Body of pancreas (tissue), 4 donors: Measurements from ENCODE around the gene CREBL2. TPM values are rescaled to one million over a fixed set of nuclear protein-coding genes. Genes with fewer than 3 reads are reported as not detected.

Experiments used
- ATAC-seq: fragments of 150-250 bp; one replicate; pipeline ENCODE4 v1.9.1; 2016
- DNase-seq, 4 donors: peaks; one replicate each; pipeline ENCODE4 v3.0.0-alpha.2; 2019
- H3K27ac ChIP-seq, 4 donors: fragments of 200-600 bp; sonication (generic); 1 replicate in 3 of 4; 2 replicates in 1 of 4; pipeline versions ENCODE4 v1.5.1 to v1.6.1; 2016 to 2019; ENCODE audit warnings: mild to moderate bottlenecking in 1 of 4, mixed read lengths in 1 of 4, moderate library complexity in 1 of 4
- H3K27me3 ChIP-seq, 2 donors: fragments of 200-600 bp; sonication (generic); one replicate each; pipeline ENCODE4 v1.6.0; 2016; ENCODE audit warnings: mild to moderate bottlenecking in 1 of 2
- H3K36me3 ChIP-seq, 2 donors: fragments of 200-600 bp; sonication (generic); replicated peaks in 1 of 2; 2 replicates each; pipeline ENCODE4 v1.5.1; 2016; ENCODE audit warnings: low read depth in 2 of 2; ENCODE audit not compliant: insufficient read depth in 1 of 2
- H3K4me1 ChIP-seq: fragments of 200-600 bp; sonication (generic); one replicate; pipeline ENCODE4 v1.6.0; 2016
- H3K4me3 ChIP-seq, 2 donors: fragments of 200-600 bp; sonication (generic); 1 replicate in 1 of 2; 2 replicates in 1 of 2; pipeline ENCODE4 v1.5.1; 2016 to 2019
- H3K9me3 ChIP-seq, 3 donors: fragments of 200-600 bp; sonication (generic); 1 replicate in 2 of 3; 2 replicates in 1 of 3; pipeline ENCODE4 v1.5.1; 2016
- POLR2A ChIP-seq, 3 donors: fragments of 450-650 bp; IDR thresholded peaks; one replicate each; pipeline ENCODE4 v1.6.1; 2016; ENCODE audit warnings: antibody characterized with exemption in 3 of 3, mild to moderate bottlenecking in 2 of 3
- WGBS, 2 donors: methylation state at CpG; one replicate each; pipeline ENCODE4 v1.1.5; 2017; 5-methylcytosine and 5-hydroxymethylcytosine counted together
- intact Hi-C: fragments of 100-400 bp; cut with DNase I; formaldehyde crosslinking; loops from one replicate; pipeline ENCODE4 v1.15.1; 2023
- total RNA-seq, 2 donors: library from RNA; depleted of rRNA; stranded (reverse); fragments of >200 nt; gene quantifications; one replicate each; pipeline ENCODE4 v1.1.0, GENCODE V29; 2016
- TF ChIP-seq, protein P1 (sequence below), 7 experiments: fragments of 450-650 bp in 4 of 7; fragments of 200-600 bp in 3 of 7; sonication (generic) in 3 of 7; IDR thresholded peaks; one replicate each; pipeline ENCODE4 v1.5.1; 2016 to 2019; ENCODE audit warnings: antibody characterized with exemption in 7 of 7

CREBL2 gene
- total RNA-seq, 2 donors from 2014 or later = 13.8 to 31.4 TPM

DNA sequence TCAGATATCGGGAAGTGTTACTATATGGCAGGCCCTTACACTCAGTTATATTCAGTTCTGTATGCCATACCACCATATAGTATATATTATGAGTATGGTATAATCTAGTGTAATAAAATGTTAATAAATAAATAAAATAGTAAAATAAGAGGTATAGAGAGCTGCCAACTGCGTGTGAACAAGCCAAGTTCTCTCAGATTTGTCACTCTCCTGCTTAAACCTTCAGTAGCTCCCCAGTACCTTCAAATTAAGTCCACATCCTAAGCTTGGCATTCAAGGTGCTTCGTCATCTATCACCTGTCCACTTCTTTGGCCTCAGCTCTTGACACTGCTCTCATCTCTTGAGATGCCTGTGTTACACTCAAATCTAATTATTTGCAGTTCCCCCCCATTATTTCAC is 12.8 kb upstream of the CREBL2 start:
- no peaks in the 10 kb centered on the region for H3K9me3 ChIP-seq
- no peak overlapping the region for H3K27ac ChIP-seq
- no peak overlapping the region for H3K4me3 ChIP-seq
- WGBS, 2 donors = 80 to 86% methylated on average over 3 of the region's 3 CpGs
- DNase-seq = no peak
- no peak for ATAC-seq
- TF ChIP-seq, protein P1, sequence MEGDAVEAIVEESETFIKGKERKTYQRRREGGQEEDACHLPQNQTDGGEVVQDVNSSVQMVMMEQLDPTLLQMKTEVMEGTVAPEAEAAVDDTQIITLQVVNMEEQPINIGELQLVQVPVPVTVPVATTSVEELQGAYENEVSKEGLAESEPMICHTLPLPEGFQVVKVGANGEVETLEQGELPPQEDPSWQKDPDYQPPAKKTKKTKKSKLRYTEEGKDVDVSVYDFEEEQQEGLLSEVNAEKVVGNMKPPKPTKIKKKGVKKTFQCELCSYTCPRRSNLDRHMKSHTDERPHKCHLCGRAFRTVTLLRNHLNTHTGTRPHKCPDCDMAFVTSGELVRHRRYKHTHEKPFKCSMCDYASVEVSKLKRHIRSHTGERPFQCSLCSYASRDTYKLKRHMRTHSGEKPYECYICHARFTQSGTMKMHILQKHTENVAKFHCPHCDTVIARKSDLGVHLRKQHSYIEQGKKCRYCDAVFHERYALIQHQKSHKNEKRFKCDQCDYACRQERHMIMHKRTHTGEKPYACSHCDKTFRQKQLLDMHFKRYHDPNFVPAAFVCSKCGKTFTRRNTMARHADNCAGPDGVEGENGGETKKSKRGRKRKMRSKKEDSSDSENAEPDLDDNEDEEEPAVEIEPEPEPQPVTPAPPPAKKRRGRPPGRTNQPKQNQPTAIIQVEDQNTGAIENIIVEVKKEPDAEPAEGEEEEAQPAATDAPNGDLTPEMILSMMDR (IDR thresholded peaks at IDR 0.05) = no peak
- no peak for TF ChIP-seq POLR2A (IDR thresholded peaks at IDR 0.05)
- no peaks in the 10 kb centered on the region for H3K27me3 ChIP-seq
- intact Hi-C loops = no loop called here
- no peaks in the 10 kb centered on the region for H3K36me3 ChIP-seq
- H3K4me1 ChIP-seq = no peaks in the 10 kb centered on the region

DNA sequence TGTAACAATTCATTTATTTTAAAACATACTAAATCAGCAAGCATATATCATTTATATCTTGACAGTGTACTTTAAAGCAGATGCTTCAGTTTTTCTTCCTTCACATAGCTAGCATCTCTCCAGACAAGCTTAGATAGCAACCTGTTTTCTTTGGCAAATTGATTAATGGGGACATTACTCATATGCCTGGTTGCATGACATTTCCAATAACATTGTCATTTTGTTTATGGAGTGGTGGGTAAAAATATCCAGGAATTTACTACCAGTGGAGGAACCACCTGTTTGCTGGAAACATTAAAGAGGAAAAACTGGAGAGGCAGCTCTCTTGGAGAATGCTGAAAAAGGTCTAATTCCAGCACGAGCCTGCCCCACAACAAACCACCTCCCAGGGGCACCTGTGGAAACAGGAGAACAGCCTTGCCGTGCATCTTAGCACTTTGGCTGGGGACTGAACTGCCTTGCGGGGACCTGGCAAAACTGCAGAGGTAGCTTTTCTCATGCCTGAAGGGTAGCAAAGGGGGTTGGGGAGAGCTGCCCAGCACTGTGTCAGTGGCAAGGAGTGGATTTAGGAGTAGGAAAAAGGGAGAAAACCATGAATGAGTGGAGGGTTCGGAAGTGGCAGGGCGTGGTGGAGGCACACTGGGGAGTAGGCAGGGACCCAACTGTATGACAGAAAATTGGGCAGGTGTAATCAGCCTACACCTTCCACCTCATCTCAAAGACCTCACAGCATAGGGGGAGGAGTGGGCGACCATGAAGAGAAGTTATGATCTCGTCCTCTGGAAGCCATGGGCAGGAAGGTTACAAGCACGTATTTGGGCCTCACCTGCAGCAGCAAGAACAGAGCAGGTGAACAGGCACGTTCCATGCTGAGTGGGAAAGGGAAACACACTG is 11.7 kb upstream of the CREBL2 start:
- Histone ChIP-seq H3K9me3 (no peaks in the 10 kb centered on the region), H3K4me3 (no peak overlapping the region), H3K4me1 (no peaks in the 10 kb centered on the region), H3K27ac (no peak overlapping the region), H3K27me3 (no peaks in the 10 kb centered on the region), H3K36me3 (no peaks in the 10 kb centered on the region)
- TF ChIP-seq POLR2A (IDR thresholded peaks at IDR 0.05) = no peak
- TF ChIP-seq, protein P1 (IDR thresholded peaks at IDR 0.05) = no peak
- WGBS, 2 donors = 67 to 74% methylated on average over 9 of the region's 9 CpGs
- intact Hi-C loops = no loop called here
- DNase-seq (no peak), ATAC-seq (no peak)

DNA sequence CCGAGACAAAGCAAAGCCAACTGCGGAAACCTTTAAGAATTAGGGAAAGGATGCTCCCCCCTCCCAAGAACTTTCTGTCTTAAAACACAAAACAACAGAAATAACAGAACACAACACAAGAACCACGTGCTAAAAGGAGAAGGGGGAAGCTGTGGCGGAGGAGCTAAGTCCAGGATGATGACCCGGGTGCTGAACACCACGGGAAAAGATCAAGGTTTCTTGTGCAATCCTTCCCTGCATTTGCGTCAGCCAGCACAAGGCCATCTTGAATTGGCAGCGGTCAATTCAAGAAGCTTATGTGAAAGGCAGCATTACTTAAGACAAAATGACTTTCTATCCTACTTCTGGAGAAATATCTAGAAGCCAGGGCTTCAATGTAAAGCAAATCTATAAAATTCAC is 11.0 kb upstream of the CREBL2 start:
- DNase-seq (peak in 1 of 4 donors; percentile 65), ATAC-seq (no peak)
- H3K4me3 ChIP-seq = no peak overlapping the region
- H3K36me3 ChIP-seq = no peaks in the 10 kb centered on the region
- TF ChIP-seq POLR2A (IDR thresholded peaks at IDR 0.05) = no peak
- TF ChIP-seq, protein P1 (IDR thresholded peaks at IDR 0.05) = no peak
- H3K27me3 ChIP-seq = no peaks in the 10 kb centered on the region
- H3K4me1 ChIP-seq = no peaks in the 10 kb centered on the region
- no peaks in the 10 kb centered on the region for H3K9me3 ChIP-seq
- no peak overlapping the region for H3K27ac ChIP-seq
- WGBS, 2 donors = 61 to 73% methylated on average over 8 of the region's 8 CpGs
- intact Hi-C loops = no loop called here

DNA sequence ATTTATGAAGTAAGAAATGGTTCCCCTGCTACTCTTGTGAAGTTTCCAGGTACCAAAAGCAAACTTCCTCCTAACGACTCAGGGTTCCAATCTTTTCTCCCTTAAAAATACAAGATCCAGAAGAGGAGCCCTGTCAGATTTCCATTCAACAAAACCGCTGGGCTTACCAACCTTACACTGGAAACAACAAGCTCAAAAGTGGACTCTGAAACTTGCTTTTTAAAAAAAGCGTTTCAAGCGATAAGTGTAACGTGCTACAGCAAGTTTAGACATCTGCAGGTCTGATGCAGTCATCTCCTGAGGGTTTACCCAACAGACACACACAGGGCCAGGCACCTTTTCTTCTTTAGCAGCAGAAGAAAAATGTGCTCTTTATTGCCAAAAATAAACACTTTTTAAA is 6.9 kb upstream of the CREBL2 start:
- ATAC-seq (no peak), DNase-seq (no peak)
- 83 to 87% methylated on average over 5 of the region's 5 CpGs for WGBS, 2 donors
- H3K27me3 ChIP-seq = no peaks in the 10 kb centered on the region
- TF ChIP-seq POLR2A (IDR thresholded peaks at IDR 0.05) = no peak
- H3K4me1 ChIP-seq = no peaks in the 10 kb centered on the region
- H3K27ac ChIP-seq = no peak overlapping the region
- H3K9me3 ChIP-seq = no peaks in the 10 kb centered on the region
- no peaks in the 10 kb centered on the region for H3K36me3 ChIP-seq
- intact Hi-C loops = no loop called here
- H3K4me3 ChIP-seq = no peak overlapping the region

DNA sequence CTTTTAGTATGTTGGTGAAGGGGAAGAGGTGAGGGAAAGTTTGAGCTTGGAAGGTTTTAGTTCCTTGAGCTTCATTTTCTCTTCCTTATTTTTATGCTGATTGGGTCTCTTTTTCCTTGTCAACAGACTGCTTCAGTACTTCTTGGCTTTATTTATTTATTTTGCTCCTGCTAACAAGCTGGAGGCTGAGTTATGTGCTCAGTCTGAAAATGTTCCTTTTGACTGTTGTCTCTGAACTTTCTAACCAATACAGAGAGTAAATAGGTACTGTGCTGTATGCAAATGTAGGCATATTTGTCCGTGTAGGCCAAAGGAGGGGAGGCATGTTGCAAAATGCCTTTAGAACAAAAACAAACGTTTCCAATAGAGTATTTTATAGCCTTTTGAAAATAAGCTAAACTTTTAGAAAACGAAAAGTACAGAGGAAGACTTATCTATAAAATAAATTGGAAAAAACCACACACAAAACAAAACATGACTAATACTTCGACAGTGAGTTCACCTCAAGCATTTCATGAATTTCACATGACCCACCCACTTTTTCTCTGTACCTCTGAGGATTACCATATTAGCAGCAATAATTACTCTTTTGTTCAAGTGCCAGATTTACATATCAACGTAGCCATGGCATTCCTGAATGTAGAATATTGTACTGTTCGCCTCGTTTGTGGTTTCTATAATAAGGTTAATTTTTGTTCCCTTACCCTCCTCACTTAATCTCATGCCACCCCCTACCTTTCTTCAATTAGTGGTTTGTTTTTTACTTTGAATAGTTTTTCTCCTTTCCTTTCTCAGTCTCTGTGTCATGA is 4.7 kb upstream of the CREBL2 start:
- H3K27ac ChIP-seq = peak overlapping the region in 1 of 4 donors; percentile 29
- ATAC-seq (no peak), DNase-seq (no peak)
- no peak for TF ChIP-seq POLR2A (IDR thresholded peaks at IDR 0.05)
- TF ChIP-seq, protein P1 (IDR thresholded peaks at IDR 0.05) = no peak
- no peak overlapping the region for H3K4me3 ChIP-seq
- H3K4me1 ChIP-seq = peaks cover 6% of the 10 kb centered on the region
- intact Hi-C loops = no loop called here
- no peaks in the 10 kb centered on the region for H3K9me3 ChIP-seq
- no peaks in the 10 kb centered on the region for H3K36me3 ChIP-seq
- H3K27me3 ChIP-seq = no peaks in the 10 kb centered on the region
- WGBS, 2 donors = 37 to 39% methylated on average over 7 of the region's 7 CpGs
